ENCODE data around the gene PNPLA8. TPM values are rescaled to one million over a fixed set of nuclear protein-coding genes. Genes with fewer than 3 reads are reported as not detected.

PNPLA8 gene
- total RNA-seq, 4 donors from 2014 or later, result 4.8 to 41.9 (median 18.5) TPM

GRCh38 chr7:108492742-108493141, 33.2 kb downstream of the PNPLA8 start:
- Histone ChIP-seq H3K4me3 (no peak overlapping the region), H3K9me3 (no peaks in the 10 kb centered on the region), H3K4me1 (no peaks in the 10 kb centered on the region), H3K27ac (no peak overlapping the region), H3K36me3 (peaks cover 0 to 45% (median 13%) of the 10 kb centered on the region in 4 donors), H3K27me3 (no peaks in the 10 kb centered on the region)
- no peak for TF ChIP-seq POLR2A (IDR thresholded peaks at IDR 0.05)
- no peak for TF ChIP-seq EP300 (IDR thresholded peaks at IDR 0.05; ENCODE audit: low read depth)
- no peak for TF ChIP-seq CTCF (IDR thresholded peaks at IDR 0.05)
- no peak for TF ChIP-seq POLR2AphosphoS5 (IDR thresholded peaks at IDR 0.05)
- intact Hi-C loops (cut with DNase I; ENCODE audit: low total_unique reads) (no loop called here), in situ Hi-C loops (cut with MboI; ENCODE audit: low pct_ligation_motif_present in 1 of 4, low pct_unique_long_range_greater_than_20kb in 1 of 4, low sequenced_read_pairs in 3 of 4) (loop anchor here in 3 of 4 donors (25.0 kb wide), 1 partner anchor 305 kb away; no protein-coding TSS in a partner anchor)
- DNase-seq, result no peak
- 96 to 100% methylated on average over 2 to 4 of the region's 4 CpGs for WGBS, 2 donors (ENCODE audit: low coverage in 1 of 2)

- in situ Hi-C loops (cut with MboI; ENCODE audit: low pct_ligation_motif_present in 1 of 4, low pct_unique_long_range_greater_than_20kb in 1 of 4, low sequenced_read_pairs in 3 of 4), result loop anchor here in 3 of 4 donors (25.0 kb wide), 1 partner anchor 302 kb away; no protein-coding TSS in a partner anchor
Observed at GRCh38 chr7:108488768-108489538, 37.0 kb downstream of the PNPLA8 start.

GRCh38 chr7:108487646-108488045, 38.3 kb downstream of the PNPLA8 start:
- DNase-seq, result no peak
- Histone ChIP-seq H3K27ac (no peak overlapping the region), H3K9me3 (no peaks in the 10 kb centered on the region), H3K4me3 (no peak overlapping the region), H3K4me1 (no peaks in the 10 kb centered on the region), H3K36me3 (peaks cover 0 to 34% (median 14%) of the 10 kb centered on the region in 4 donors), H3K27me3 (no peaks in the 10 kb centered on the region)
- intact Hi-C loops (cut with DNase I; ENCODE audit: low total_unique reads), result no loop called here
- no peak for TF ChIP-seq CTCF (IDR thresholded peaks at IDR 0.05)
- no peak for TF ChIP-seq POLR2AphosphoS5 (IDR thresholded peaks at IDR 0.05)
- no peak for TF ChIP-seq EP300 (IDR thresholded peaks at IDR 0.05; ENCODE audit: low read depth)
- no peak for TF ChIP-seq POLR2A (IDR thresholded peaks at IDR 0.05)
- in situ Hi-C loops (cut with MboI; ENCODE audit: low pct_ligation_motif_present in 1 of 4, low pct_unique_long_range_greater_than_20kb in 1 of 4, low sequenced_read_pairs in 3 of 4), result loop anchor here in 3 of 4 donors (25.0 kb wide), 1 partner anchor 300 kb away; no protein-coding TSS in a partner anchor

More at GRCh38 chr7:108488768-108489538, 37.0 kb downstream of the PNPLA8 start:
- no peak overlapping the region for H3K4me3 ChIP-seq
- no peaks in the 10 kb centered on the region for H3K27me3 ChIP-seq
- TF ChIP-seq POLR2AphosphoS5 (IDR thresholded peaks at IDR 0.05) (no peak), EP300 (IDR thresholded peaks at IDR 0.05; ENCODE audit: low read depth) (no peak), CTCF (IDR thresholded peaks at IDR 0.05) (no peak), POLR2A (IDR thresholded peaks at IDR 0.05) (no peak)
- H3K4me1 ChIP-seq, result no peaks in the 10 kb centered on the region
- no peak for DNase-seq
- peaks cover 0 to 34% (median 13%) of the 10 kb centered on the region in 4 donors for H3K36me3 ChIP-seq
- intact Hi-C loops (cut with DNase I; ENCODE audit: low total_unique reads), result no loop called here
- 82 to 95% methylated on average over 4 of the region's 4 CpGs for WGBS, 2 donors (ENCODE audit: low coverage in 1 of 2)
- no peak overlapping the region for H3K27ac ChIP-seq
- no peaks in the 10 kb centered on the region for H3K9me3 ChIP-seq

- DNase-seq, result no peak
- in situ Hi-C loops (cut with MboI; ENCODE audit: low pct_ligation_motif_present in 1 of 4, low pct_unique_long_range_greater_than_20kb in 1 of 4, low sequenced_read_pairs in 3 of 4), result loop anchor here in 3 of 4 donors (25.0 kb wide), 1 partner anchor 299 kb away; no protein-coding TSS in a partner anchor
- Histone ChIP-seq H3K36me3 (peaks cover 0 to 34% (median 12%) of the 10 kb centered on the region in 4 donors), H3K4me3 (no peak overlapping the region), H3K9me3 (no peaks in the 10 kb centered on the region), H3K4me1 (no peaks in the 10 kb centered on the region), H3K27ac (no peak overlapping the region), H3K27me3 (no peaks in the 10 kb centered on the region)
- intact Hi-C loops (cut with DNase I; ENCODE audit: low total_unique reads), result no loop called here
- WGBS, 2 donors (ENCODE audit: low coverage in 1 of 2), result 85 to 89% methylated on average over 5 of the region's 5 CpGs
- TF ChIP-seq POLR2AphosphoS5 (IDR thresholded peaks at IDR 0.05), result no peak
- no peak for TF ChIP-seq EP300 (IDR thresholded peaks at IDR 0.05; ENCODE audit: low read depth)
- TF ChIP-seq POLR2A (IDR thresholded peaks at IDR 0.05), result no peak
- TF ChIP-seq CTCF (IDR thresholded peaks at IDR 0.05), result no peak
Observed at GRCh38 chr7:108486291-108486966, 39.5 kb downstream of the PNPLA8 start.

Measured in transverse colon (tissue), 4 donors.